ENCODE measurements around the gene TFF2.

TFF2 gene, protein sequence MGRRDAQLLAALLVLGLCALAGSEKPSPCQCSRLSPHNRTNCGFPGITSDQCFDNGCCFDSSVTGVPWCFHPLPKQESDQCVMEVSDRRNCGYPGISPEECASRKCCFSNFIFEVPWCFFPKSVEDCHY

DNA sequence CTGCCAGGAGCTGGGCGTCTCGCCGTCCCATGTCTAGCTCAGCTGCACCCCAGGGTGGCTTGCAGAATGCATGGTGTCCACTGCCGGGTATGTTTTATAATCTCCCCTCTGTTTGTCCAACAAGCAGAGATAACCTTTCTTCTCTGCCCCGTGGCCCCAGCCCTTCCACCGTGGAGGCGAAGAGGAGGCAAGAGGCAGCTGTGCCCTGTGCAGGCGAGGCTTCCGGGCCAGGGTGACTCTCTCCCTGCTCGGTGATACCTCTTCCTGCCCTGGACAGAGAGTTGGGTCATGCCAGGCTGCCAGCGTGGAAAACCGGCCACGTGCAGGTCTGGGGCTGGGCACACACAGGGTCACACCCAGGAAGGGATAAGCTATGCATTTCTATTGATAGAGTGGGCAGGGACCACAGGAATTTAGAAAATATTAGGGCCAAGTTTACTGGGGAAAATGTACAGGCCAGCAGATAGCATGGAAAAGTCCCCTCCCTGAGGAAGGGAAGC is at the start of gene TFF2:
TFF2 (minus strand) TSS at position 68 of the 500 bp plus-strand sequence; CDS start at position 31, 37 bp downstream.
- DNase-seq = peak; percentile 14

DNA sequence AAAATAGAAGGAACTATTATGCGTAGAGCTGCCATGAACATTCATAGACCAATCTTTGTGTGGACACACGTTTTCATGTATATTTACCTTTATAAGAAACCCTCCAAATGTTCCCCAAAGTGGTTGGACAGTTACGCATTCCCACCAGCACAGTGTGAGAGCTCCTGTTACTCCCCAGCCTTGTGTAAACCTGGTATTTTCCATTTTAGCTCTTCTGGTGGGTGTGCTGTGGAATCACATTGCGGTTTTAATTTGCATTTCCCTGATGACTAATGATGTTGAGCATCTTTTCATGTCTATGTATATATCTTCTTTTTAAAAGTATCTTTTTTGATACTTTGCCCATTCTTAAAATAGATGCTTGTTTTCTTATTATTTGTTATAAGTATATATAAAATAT is 49.7 kb upstream of the TFF2 start:
- no peak for DNase-seq

- no peak for DNase-seq
Measured at GRCh38 chr21:42398436-42399028, 47.7 kb upstream of the TFF2 start.

- no peak for DNase-seq
Measured at GRCh38 chr21:42397746-42398394, 47.1 kb upstream of the TFF2 start.

DNA sequence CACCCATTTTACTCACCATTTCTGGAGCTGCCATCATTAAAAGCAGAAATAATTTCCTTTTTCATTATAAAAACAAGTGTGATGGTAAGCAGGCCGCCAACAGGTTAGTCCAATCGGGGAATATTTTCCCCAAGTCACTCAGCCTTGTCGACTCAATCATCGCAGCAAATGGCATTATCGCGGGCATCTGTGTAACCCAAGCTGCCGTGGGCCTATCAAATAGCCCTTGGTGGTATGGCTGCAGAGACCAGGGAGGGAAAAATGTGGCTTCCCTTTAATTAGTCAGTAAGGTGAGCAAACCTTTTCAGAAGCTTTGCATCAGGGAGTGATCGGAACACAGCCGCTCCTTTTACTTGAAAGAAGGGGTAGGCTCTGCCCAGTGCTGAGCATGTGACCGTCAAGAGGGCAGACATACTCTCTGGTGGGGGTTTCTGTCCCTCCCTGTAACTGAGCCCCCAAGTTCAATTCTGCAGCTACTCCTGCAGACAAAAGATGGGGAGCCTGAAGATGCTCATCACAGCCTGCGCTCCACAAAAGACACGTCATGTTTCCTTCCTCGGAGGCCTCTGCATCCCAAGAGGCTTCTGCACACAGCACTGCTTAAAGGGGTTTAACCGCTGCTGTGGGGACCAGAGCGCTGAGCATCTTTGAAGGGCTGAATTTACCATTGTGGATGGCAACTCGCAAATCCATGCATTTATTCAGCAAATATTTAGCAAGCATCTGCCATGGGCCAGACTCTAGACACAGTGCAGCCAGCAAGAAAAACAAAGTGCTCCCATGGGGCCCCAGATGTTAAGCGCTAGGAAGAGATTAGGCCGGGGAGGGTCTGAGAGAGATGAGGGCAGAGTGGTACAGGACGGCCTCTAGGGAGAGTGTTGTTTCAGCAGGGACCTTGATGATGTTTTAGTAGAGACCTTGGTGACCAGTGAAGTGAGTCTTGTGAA is 46.3 kb upstream of the TFF2 start:
- DNase-seq = no peak

GRCh38 chr21:42395905-42396651 is 45.3 kb upstream of the TFF2 start, which contains the start of gene TMPRSS3:
Gene TMPRSS3 (minus strand): TSS chr21:42396052. CDS start chr21:42395417, 635 bp downstream.
- no peak for DNase-seq

DNA sequence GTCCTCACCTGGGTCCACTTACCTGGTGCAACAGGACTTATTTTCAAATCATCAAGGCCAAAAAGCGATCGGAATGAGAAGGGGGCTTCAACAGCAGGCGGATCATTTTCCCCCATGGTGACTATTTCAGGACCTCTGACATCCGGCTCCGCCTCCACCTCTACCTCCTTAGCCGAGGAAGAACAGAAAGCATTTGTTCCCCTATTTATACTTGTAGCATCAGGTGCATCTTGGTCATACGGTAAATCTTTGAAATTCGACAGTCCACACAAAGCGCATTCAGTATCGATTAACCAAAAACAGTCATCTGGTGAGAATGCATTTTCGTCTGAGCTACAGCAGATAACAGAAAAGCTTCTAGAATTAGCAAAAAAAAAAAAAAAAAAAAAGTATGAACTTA is 44.5 kb upstream of the TFF2 start:
- DNase-seq = no peak

DNA sequence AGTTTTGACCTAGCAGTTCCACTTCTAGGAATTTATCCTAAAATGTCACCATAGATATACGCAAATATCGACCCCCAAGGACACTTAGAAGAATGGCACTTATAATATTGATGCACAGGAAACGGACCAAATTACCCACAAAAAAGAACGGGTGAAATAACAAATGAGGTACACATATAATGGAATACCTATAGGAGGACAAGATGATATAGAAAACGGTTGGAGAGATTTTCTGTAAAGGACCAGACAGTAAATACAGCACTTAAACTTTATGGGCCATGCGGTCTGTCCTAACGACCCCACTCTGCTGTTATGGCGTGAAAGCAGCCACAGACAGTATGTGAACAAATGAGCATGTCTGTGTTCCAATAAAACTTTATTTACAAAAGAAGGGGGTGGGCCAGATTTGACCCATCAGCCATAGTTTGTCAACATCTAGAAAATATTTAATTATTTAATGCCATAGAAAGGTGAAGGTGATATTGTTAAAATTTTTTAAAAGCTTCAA is 42.7 kb upstream of the TFF2 start:
- no peak for DNase-seq

GRCh38 chr21:42392731-42393442 is 42.1 kb upstream of the TFF2 start:
- DNase-seq = peak; percentile 43

DNA sequence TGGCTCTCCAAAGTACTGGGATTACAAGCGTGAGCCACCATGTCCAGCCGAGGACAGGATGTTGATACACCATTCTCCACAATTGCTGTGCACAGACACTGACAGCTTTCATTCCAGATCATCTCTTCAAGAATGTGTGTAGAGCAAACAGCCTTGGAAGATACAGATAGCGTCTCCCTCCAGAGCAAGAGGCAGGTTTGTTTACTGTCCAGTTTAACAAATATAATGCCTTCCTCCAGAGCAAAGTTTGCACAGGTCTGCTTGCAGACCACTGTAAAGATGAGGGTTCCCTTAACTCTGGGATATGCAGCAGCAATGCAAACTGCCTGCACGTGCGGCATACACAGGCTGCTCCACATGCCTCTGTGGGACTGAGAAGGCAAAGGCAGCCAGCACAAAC is 40.5 kb upstream of the TFF2 start:
- DNase-seq = no peak

DNA sequence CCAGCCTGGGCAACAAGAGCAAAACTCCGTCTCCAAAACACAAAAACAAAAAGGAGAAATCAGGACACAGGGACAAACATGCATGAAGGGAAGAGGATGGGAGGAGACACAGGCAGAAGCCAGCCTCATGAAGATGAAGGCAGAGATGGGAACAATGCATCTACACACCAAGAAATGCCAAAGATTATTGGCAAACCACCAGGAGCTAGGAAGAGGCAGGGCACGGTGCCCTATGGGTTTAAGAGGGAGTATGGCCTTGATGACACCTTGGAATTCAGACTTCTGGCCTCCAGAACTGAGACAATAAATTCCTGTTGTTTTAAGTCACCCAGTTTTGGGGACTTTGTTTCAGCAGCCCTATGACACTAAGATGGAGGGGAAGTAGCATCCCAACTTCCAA is 39.9 kb upstream of the TFF2 start:
- DNase-seq = no peak

DNA sequence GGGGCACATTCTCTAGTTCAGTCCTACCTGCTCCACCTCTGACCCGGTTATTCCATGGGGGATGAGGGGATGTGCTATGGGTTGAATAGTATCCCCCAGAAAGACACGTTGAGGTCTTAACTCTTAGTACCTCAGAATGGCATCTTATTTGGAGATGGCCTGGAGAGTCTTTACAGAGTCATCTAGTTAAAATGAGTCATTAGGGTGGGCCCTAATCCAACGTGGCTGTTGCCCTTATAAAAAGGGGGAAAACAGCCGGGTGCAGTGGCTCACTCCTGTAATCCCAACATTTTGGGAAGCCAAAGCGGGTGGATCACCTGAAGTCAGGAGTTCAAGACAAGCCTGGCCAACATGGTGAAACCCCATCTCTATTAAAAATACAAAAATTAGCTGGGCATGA is 39.4 kb upstream of the TFF2 start:
- no peak for DNase-seq

DNA sequence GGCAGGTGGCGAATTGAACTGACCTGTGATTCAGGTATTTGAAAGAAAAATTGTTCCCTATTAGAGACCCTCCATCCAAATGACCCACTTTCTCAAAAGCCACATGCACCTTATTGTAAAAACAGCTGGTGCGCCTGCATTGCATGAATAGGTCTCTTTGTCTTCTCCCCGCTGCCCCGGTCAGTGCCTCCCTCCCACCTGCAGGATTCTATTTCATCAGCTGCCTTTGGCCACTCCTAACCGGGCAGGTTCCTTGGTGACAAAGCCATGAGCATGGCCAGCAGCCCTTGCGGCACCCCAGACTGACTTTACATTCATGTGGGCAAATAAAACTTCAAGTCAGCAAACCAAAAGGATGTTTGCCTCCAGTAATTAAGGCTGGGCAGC is 38.6 kb upstream of the TFF2 start:
- DNase-seq = no peak

GRCh38 chr21:42388740-42389448 is 38.1 kb upstream of the TFF2 start:
- DNase-seq = no peak

DNA sequence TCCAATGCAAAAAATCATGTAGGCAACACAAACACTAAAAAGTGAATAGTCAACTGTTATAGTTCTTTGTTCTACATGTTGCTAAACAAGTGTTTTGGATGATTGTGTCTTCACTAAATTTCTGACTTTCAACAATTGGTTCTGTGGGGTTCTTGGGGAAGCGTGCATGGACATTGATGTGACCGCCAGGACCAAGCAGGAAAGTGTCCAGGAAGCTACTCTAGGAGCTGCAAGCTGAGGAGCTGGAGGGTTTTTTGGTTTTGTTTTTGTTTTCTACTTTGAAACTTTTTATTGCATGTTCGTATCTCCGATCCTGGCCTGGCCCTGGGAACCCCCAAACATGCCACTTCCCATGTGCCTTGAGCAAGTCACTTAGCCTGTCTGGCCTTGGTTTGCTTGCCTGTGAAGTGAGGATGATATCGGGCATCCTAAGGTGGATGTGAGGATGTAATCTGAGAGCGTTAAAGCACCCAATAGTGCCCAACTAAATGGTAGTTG is 37.1 kb upstream of the TFF2 start:
- DNase-seq = no peak

DNA sequence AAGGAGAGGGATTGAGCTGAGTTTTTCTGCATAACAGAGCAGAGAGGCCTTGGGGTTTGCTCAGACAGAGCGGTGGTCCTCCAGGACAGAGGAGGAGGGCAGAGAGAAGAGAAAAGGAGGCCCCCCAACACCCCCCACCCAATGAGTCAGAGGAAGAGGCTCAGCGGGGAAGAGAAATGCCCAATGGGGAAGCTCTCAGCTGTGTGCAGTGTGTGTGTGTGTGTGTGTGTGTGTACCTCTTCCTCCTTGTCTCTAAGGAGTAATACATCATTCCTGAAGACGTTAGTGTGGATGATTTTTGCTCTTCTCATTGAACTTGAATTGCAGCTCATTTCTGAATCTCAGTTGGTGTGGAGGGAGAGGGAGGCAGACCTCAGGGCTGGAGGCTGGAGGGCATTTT is 36.4 kb upstream of the TFF2 start:
- no peak for DNase-seq

DNA sequence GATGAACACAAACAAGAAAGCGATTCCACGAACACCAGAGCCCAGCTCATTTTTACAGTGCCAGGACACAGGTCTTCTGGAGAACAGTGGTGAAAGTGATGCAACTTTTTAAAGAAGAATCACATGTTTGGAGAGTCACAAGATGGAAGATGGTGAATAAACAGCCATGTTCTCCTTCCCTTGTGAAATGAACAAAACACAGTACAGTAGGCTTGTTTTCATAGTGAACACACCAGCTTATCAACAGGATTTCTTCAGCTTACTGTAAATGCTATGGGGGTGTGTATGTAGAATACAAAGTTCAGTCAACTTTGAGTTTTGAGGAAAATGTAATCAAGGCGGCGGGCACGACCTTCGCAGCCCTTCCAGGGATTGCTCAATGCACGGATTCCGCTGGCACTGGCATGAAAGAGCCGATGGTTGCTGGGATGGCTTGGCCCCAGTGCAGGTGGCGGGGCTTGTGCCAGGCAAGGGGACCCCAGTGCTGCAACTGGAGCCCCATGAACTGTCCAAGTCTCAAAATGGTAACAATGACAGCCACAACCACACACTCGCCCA is 35.3 kb upstream of the TFF2 start:
- DNase-seq = no peak

- DNase-seq = no peak
Measured at GRCh38 chr21:42385619-42386018, 34.8 kb upstream of the TFF2 start.

DNA sequence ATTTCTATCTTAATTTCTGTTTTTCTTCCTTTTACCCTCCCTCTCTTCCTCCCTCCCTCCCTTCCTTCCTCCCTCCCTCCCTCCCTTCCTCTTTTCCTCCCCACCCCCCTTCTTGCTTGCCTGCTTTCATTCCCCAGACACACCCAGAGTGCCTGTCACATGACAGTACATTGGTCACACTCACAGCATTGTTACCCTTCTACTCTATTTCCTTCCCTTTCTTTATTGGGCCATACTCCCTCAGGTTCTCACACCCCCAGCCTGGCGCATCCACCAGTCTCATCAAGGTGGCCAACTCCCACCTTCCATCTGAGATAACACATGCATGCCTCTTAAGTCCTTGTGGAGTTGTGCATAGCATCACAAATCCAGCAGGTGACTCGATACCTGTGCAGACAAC is 34.2 kb upstream of the TFF2 start:
- DNase-seq = no peak

DNA sequence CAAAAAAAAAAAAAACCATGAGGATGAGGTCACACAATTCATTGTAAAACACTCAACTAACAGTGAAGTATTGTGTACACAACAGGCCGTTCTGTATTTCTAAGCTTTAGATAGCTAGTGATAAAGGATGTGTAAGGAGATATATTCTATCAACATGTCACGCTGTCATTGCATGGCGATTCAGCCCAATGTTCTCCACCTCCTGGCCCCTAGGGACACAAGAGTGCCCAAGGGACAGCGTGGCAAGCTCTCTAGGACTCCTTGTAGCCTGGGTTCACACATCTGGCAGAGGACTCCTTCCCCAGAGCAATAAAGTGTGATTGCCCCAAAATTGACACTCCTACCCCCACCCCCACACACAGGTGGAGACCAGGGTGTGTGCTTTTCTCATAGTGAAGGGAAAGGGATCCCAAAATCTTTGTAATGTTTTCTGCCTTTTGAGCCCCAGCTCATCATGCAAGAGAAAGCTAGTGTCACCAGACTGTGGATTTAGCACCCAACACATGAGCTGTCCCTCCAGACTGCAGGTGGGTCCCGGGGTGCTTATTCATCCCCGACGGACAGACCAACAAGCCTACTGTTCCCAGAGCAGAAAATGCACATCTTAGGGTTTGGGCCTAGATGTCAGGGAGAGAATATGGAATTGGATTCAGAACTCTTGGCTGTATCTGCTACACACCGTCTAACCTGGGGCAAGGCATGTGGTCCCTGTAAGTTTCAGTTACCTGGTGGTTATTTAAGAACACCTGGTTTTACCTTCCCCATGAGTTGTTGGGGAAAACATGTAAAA is 33.6 kb upstream of the TFF2 start:
- no peak for DNase-seq
